H1 (cell line): ENCODE data around the gene CPT2. TPM values are rescaled to one million over a fixed set of nuclear protein-coding genes. Genes with fewer than 3 reads are reported as not detected.

ENCODE experiments used
- CTCF ChIA-PET: fragments of 300-600 bp; sonication (Branson Sonifier 250); formaldehyde crosslinking; loops from one replicate; lab custom pipeline; 2021; ENCODE audit not compliant: partially characterized antibody; lab: Charles Lee
- POLR2A ChIA-PET: fragments of 300-600 bp; sonication (Branson Sonifier 250); formaldehyde crosslinking; loops from one replicate; lab custom pipeline; 2021; ENCODE audit warnings: inconsistent platforms; ENCODE audit not compliant: partially characterized antibody; lab: Charles Lee
- DNase-seq, 2 experiments: peaks; one replicate each; pipeline versions ENCODE4 v3.0.0 to v3.0.0-alpha.2; 2010 to 2022; ENCODE audit warnings: low spot score in 2 of 2, low read depth in 1 of 2, mixed read lengths in 1 of 2
- FAIRE-seq: peaks from 2 replicates; lab custom pipeline; 2011; peaks lifted over from hg19 to GRCh38; lab: Jason Lieb, UNC
- H2AFZ ChIP-seq: 2 replicates; pipeline ENCODE4 v1.8.1; 2012; ENCODE audit warnings: low read length, inconsistent platforms
- H2AK5ac ChIP-seq: 2 replicates; pipeline ENCODE4 v1.6.1; 2013; ENCODE audit warnings: low read depth, low read length
- H2BK120ac ChIP-seq: replicated peaks from 2 replicates; pipeline ENCODE3; 2013; ENCODE audit warnings: low read depth, low read length, inconsistent platforms
- H2BK12ac ChIP-seq: 2 replicates; pipeline ENCODE4 v1.6.1; 2013; ENCODE audit warnings: low read depth, low read length
- H2BK15ac ChIP-seq: 2 replicates; pipeline ENCODE4 v1.6.1; 2013; ENCODE audit warnings: low read length
- H2BK20ac ChIP-seq: 2 replicates; pipeline ENCODE4 v1.6.1; 2013; ENCODE audit warnings: low read length
- H2BK5ac ChIP-seq: 2 replicates; pipeline ENCODE4 v1.6.1; 2013; ENCODE audit warnings: low read depth, low read length
- H3K14ac ChIP-seq: 2 replicates; pipeline ENCODE4 v1.6.1; 2013; ENCODE audit warnings: inconsistent platforms; ENCODE audit not compliant: insufficient read length
- H3K18ac ChIP-seq: 2 replicates; pipeline ENCODE4 v1.6.1; 2013; ENCODE audit warnings: low read length; ENCODE audit errors: extremely low read depth
- H3K23ac ChIP-seq: 2 replicates; pipeline ENCODE4 v1.6.1; 2013; ENCODE audit warnings: inconsistent platforms; ENCODE audit not compliant: insufficient read length
- H3K23me2 ChIP-seq: 2 replicates; pipeline ENCODE4 v1.6.1; 2013; ENCODE audit warnings: low read depth, low read length
- H3K27ac ChIP-seq: 2 replicates; pipeline ENCODE4 v1.6.1; 2011; ENCODE audit warnings: low read depth, low read length, inconsistent platforms
- H3K27me3 ChIP-seq, 4 experiments: replicated peaks in 1 of 4; 1 replicate in 1 of 4; 2 replicates in 3 of 4; pipeline versions ENCODE4 v1.6.1 to v1.8.1; 2011 to 2013; ENCODE audit warnings: low read length in 3 of 4, mild to moderate bottlenecking in 3 of 4, inconsistent platforms in 2 of 4, mixed read lengths in 2 of 4, moderate library complexity in 1 of 4; ENCODE audit not compliant: control insufficient read depth in 3 of 4, insufficient read depth in 3 of 4; ENCODE audit errors: extremely low read depth in 1 of 4
- H3K36me3 ChIP-seq, 4 experiments: 2 replicates each; pipeline versions ENCODE4 v1.6.1 to v1.8.1; 2011 to 2013; ENCODE audit warnings: mild to moderate bottlenecking in 4 of 4, low read length in 3 of 4, moderate library complexity in 2 of 4, control low read depth in 1 of 4, inconsistent platforms in 1 of 4; ENCODE audit not compliant: insufficient read depth in 4 of 4, control insufficient read depth in 2 of 4
- H3K4ac ChIP-seq: replicated peaks from 2 replicates; pipeline ENCODE3; 2013; ENCODE audit warnings: low read length, low read depth, mixed read lengths, inconsistent platforms; ENCODE audit not compliant: insufficient read length
- H3K4me1 ChIP-seq, 4 experiments: replicated peaks in 1 of 4; 1 replicate in 1 of 4; 2 replicates in 3 of 4; pipeline versions ENCODE4 v1.6.1 to v1.8.1; 2011 to 2013; ENCODE audit warnings: low read length in 3 of 4, inconsistent platforms in 2 of 4, mixed read lengths in 1 of 4; ENCODE audit not compliant: insufficient read depth in 4 of 4, control insufficient read depth in 3 of 4
- H3K4me2 ChIP-seq, 2 experiments: 2 replicates each; pipeline versions ENCODE4 v1.6.1 to v1.8.1; 2011 to 2013; ENCODE audit warnings: low read depth in 2 of 2, low read length in 2 of 2, control low read depth in 1 of 2, inconsistent platforms in 1 of 2, mild to moderate bottlenecking in 1 of 2; ENCODE audit not compliant: insufficient read depth in 1 of 2
- H3K4me3 ChIP-seq, 4 experiments: fragments of 200-600, 300-600 bp in 1 of 4; sonication (generic), shearing (Covaris generic), sonication (Bioruptor Twin) in 1 of 4; 2 replicates each; pipeline versions ENCODE4 v1.5.1 to v1.8.1; 2011 to 2016; ENCODE audit warnings: low read length in 4 of 4, low read depth in 3 of 4, control low read depth in 2 of 4, inconsistent platforms in 2 of 4, mild to moderate bottlenecking in 2 of 4, mixed read lengths in 1 of 4, moderate library complexity in 1 of 4; ENCODE audit not compliant: insufficient read depth in 2 of 4; ENCODE audit errors: extremely low read depth in 1 of 4
- H3K56ac ChIP-seq: replicated peaks from 2 replicates; pipeline ENCODE3; 2013; ENCODE audit warnings: low read depth, mild to moderate bottlenecking, mixed read lengths, low read length, inconsistent platforms; ENCODE audit not compliant: insufficient read length
- H3K79me1 ChIP-seq: 2 replicates; pipeline ENCODE4 v1.6.1; 2013; ENCODE audit warnings: low read depth, low read length, control low read depth
- H3K79me2 ChIP-seq, 2 experiments: 2 replicates each; pipeline versions ENCODE4 v1.6.1 to v1.8.1; 2012 to 2013; ENCODE audit warnings: low read length in 2 of 2, mild to moderate bottlenecking in 2 of 2, inconsistent platforms in 1 of 2; ENCODE audit not compliant: insufficient read depth in 2 of 2, control insufficient read depth in 1 of 2
- H3K9ac ChIP-seq, 4 experiments: replicated peaks in 1 of 4; 1 replicate in 1 of 4; 2 replicates in 3 of 4; pipeline versions ENCODE4 v1.6.1 to v1.8.1; 2011 to 2013; ENCODE audit warnings: low read depth in 3 of 4, low read length in 3 of 4, control low read depth in 2 of 4, mild to moderate bottlenecking in 2 of 4, moderate library complexity in 2 of 4, inconsistent platforms in 1 of 4; ENCODE audit errors: extremely low read depth in 1 of 4
- H3K9me3 ChIP-seq, 2 experiments: 2 replicates each; pipeline versions ENCODE4 v1.6.1 to v1.8.1; 2012 to 2013; ENCODE audit warnings: mild to moderate bottlenecking in 2 of 2, moderate library complexity in 2 of 2, control low read depth in 1 of 2, inconsistent platforms in 1 of 2, low read depth in 1 of 2, low read length in 1 of 2, mixed read lengths in 1 of 2; ENCODE audit not compliant: insufficient read depth in 2 of 2
- H4K20me1 ChIP-seq, 2 experiments: replicated peaks in 1 of 2; 2 replicates each; pipeline versions ENCODE3 to v1.8.1; 2011 to 2013; ENCODE audit warnings: inconsistent platforms in 2 of 2, low read length in 2 of 2, mild to moderate bottlenecking in 1 of 2; ENCODE audit not compliant: insufficient read depth in 2 of 2, control insufficient read depth in 1 of 2
- H4K5ac ChIP-seq: 2 replicates; pipeline ENCODE4 v1.6.1; 2013; ENCODE audit warnings: low read length, low read depth, mixed read lengths, inconsistent platforms; ENCODE audit not compliant: insufficient read length
- H4K8ac ChIP-seq: 2 replicates; pipeline ENCODE4 v1.8.0; 2013; ENCODE audit warnings: mild to moderate bottlenecking, moderate library complexity, low read length, inconsistent platforms; ENCODE audit not compliant: insufficient read depth; ENCODE audit errors: extremely low read depth
- H4K91ac ChIP-seq: replicated peaks from 2 replicates; pipeline ENCODE3; 2013; ENCODE audit warnings: low read length, mixed read lengths, inconsistent platforms; ENCODE audit not compliant: insufficient read length
- JUND ChIP-seq: IDR thresholded peaks from 2 replicates; pipeline ENCODE4 v1.6.1; 2011; ENCODE audit warnings: mild to moderate bottlenecking, improper control_type of control experiment, low read length
- POLR2AphosphoS5 ChIP-seq: IDR thresholded peaks from 2 replicates; pipeline ENCODE4 v1.6.1; 2011; ENCODE audit warnings: low read depth, low read length
- WGBS, 2 experiments: shearing (Covaris generic) in 1 of 2; methylation state at CpG; one replicate each; pipeline versions ENCODE4 v1.1.6 to v1.1.7; 2013 to 2015; ENCODE audit warnings: low lambda C conversion rate in 2 of 2, mixed read lengths in 2 of 2, inconsistent platforms in 1 of 2, low coverage in 1 of 2, missing lambda C conversion rate in 1 of 2; ENCODE audit not compliant: insufficient replicate concordance in 2 of 2, insufficient coverage in 1 of 2, insufficient read length in 1 of 2; ENCODE audit errors: extremely low coverage in 1 of 2, missing lambda C conversion rate in 1 of 2; 5-methylcytosine and 5-hydroxymethylcytosine counted together
- polyA plus RNA-seq, 7 experiments: library from polyadenylated mRNA; depleted of rRNA in 3 of 7; stranded (reverse) in 5 of 7; unstranded in 2 of 7; fragments of >200 nt in 5 of 7; fragments of 200-250 nt in 2 of 7; gene quantifications; 1 replicate in 5 of 7; 2 replicates in 1 of 7; 4 replicates in 1 of 7; pipeline versions ENCODE4 v1.2.1 to v1.2.3, GENCODE V29; 2011 to 2013; ENCODE audit warnings: missing spikeins in 2 of 7, mixed read lengths in 2 of 7
- total RNA-seq: library from RNA; stranded (reverse); fragmentation: NEBNext Ultra II Directional; extraction: Animal tissue kit (Norgen Biotek cat#: 25700); gene quantifications from 2 replicates; pipeline ENCODE4 v1.2.1, GENCODE V29; 2021

Gene CPT2
- total and polyA plus RNA-seq, 2 of the 8 experiments (the other 6 are each of a cell fraction or from before 2014, with no cell fraction given) = 23.9 to 25.5 TPM

DNA sequence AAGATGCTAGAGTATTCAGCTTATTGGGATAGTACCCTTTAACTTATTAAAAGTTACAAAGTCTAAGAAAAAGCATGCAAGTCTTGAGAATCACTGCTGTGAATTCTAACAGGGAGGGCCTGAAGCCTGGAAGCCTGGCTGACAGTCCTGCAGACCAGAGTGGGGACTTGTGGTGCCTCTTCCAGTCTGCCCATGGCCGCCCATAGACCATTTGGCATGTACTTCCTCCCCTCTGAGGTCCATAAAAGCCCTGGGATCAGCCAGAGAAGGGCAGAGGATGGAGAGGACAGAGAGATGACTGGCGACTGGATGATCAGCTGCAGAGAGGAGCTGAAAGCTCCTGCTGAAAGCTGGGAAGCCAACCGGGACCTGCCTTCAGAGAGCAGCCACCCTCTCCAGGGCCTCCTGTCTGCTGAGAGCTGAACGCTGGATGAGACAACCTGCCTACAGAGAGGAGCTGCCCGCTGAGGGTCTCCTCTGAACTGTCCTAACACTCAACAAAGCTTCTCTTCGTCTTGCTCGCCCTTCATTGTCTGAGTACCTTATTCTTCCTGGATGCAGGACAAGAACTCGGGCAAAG, 41.7 kb upstream of the CPT2 start:
- Histone ChIP-seq H4K5ac (no peak overlapping the region), H4K8ac (no peak overlapping the region), H3K9me3 (no peaks in the 10 kb centered on the region), H3K27ac (no peak overlapping the region), H3K23ac (no peak overlapping the region), H2AK5ac (no peak overlapping the region), H3K23me2 (no peaks in the 10 kb centered on the region), H3K14ac (no peak overlapping the region), H3K79me1 (no peaks in the 10 kb centered on the region), H4K20me1 (no peaks in the 10 kb centered on the region), H2AFZ (peak overlapping the region; percentile 12; the same call in 1 of the 2 replicates), H2BK20ac (no peak overlapping the region), H3K36me3 (no peaks in the 10 kb centered on the region), H3K27me3 (no peaks in the 10 kb centered on the region), H3K18ac (no peak overlapping the region), H3K4ac (no peak overlapping the region), H3K9ac (no peak overlapping the region), H2BK5ac (no peak overlapping the region), H3K56ac (no peak overlapping the region), H4K91ac (no peak overlapping the region), H3K4me3 (no peak overlapping the region), H3K79me2 (no peaks in the 10 kb centered on the region), H2BK120ac (no peak overlapping the region), H3K4me1 (no peaks in the 10 kb centered on the region), H3K4me2 (no peak overlapping the region), H2BK15ac (no peak overlapping the region), H2BK12ac (no peak overlapping the region)
- TF ChIP-seq POLR2AphosphoS5 = no peak
- TF ChIP-seq JUND = no peak
- ChIA-PET POLR2A (no interaction called here), CTCF (interaction anchor here (0.8 to 3.2 kb wide), 7 partner anchors 9 to 43 kb away, joined by 4 to 8 read pairs (median 4); no protein-coding TSS in a partner anchor)
- FAIRE-seq (no peak), DNase-seq (no peak)
- 83% methylated on average over 8 of the region's 8 CpGs; no CpG with 5 or more reads in 1 of the 2 experiments for WGBS, 2 experiments
